GM10847 (cell line): ENCODE results near the gene ADAMTS2.

Experiments used
- POLR2A ChIP-seq: IDR thresholded peaks from 2 replicates; pipeline ENCODE4 v1.6.1; 2011; ENCODE audit not compliant: insufficient read length; ENCODE audit errors: extremely low read depth

ADAMTS2 gene

DNA sequence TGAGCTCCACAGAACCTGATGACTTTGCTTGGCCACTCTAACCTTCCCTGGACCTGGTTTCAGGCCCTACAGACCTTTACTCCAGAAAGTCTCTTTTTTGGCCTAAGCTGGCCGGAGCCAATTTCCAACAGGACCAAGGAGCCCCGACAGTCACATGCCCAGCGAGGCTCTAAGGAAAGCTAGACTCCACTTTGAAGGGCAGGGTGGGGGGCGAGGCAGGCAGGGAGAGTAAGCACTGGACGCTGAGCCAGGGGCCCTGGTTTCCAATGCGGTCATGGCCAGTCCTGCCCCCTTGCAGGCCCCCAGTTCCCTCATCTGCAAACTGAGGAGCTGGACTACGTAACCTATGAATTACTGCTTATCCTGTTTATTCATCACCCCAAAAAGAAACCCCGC lies 65.2 kb downstream of the ADAMTS2 start:
- TF ChIP-seq POLR2A: no peak

DNA sequence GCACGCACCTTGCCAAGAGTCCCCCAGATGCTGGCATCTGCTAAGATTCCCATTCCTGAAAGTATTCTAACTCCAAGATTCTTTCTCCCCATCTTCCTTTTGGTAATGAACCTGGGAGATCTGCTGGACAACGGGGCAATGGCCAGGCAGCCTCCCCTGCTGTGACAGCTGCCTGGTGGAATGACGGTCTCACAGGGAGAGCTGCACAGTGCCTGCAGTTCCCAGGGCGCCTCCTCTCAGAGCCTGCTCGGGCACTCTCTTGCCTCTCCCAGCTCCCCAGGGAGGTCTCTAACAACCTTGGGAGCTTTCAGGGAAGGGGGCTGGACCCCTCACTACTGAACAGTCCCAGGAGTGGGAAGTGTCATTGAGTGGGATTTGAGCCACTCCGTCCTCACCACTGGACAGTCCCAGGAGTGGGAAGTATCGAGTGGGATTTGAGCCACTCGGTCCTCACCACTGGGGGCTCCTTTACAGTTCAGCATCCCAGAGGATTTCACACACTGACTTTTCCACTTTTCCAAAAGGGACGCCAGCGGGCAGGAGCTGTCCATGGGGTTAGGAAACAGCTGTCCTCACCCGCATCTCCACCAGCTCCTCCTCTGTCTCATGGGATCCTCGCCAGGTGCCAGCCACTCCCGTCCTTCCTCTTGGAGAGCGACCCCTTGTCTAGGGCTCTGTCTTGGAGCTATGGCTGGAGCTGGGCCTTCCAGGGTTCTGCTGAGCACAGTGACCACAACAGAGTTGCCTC lies 65.7 kb downstream of the ADAMTS2 start:
- TF ChIP-seq POLR2A: no peak

DNA sequence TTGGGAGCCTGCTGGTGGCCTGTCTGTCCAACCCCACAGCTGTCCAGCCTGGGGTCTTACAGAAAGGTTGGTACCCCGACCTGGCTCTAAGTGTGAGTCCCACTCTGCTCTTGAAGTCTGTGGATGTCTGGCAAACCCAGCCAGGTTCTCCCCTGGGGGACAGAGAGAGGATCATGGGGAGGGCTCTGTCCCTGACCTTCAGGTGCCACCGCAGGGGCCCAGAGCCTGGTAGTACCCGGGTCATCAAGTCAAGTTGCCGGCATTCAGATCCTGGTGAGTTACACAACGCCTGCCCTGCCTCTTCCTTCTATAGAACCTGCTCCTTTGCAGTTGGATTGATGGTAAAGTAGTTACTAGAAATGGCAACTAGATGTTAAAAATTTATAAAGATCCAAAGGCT lies 66.7 kb downstream of the ADAMTS2 start:
- no peak for TF ChIP-seq POLR2A

DNA sequence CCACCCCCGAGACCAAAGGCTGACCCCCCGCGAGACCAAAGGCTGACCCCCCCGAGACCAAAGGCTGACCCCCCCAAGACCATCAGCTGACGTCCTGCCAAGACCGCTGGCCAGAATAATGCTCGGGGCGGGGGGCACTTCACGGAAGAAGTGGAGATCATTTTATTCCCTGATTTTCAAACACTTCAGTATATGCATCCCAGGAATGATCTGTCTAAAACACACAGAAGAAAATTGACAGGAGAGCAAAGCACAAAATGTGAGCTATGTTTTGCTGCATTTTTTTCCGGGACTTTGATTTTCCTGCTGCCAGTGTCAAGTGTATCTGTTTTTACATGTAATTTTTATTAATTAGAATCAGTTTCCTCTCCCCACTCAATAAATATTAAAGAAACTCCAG lies 67.1 kb downstream of the ADAMTS2 start:
- TF ChIP-seq POLR2A: no peak

DNA sequence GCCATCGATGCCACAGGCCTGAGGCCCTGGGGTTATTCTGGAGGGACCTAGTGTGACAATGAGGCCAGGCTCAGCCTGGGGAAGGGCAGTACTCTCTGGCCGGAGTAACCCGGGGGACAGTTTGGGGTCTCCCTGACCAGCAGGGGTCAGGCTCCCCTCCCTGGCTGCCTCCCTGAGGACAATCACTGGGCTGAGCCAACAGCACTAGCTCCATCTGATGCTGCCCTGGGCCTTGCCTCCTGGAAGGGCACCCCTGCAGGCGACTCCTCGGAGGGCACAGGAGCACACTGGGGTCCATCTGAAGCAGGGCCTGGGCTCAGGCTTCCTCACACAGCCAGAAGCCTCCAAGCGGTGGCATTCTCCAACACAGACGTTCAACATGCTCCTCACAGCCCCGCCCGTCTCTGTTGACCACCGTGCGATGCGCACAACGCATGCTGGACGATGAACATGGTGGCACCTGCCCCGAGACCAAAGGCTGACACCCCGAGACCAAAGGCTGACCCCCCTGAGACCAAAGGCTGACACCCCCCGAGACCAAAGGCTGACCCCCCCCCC lies 68.3 kb downstream of the ADAMTS2 start:
- TF ChIP-seq POLR2A: no peak

DNA sequence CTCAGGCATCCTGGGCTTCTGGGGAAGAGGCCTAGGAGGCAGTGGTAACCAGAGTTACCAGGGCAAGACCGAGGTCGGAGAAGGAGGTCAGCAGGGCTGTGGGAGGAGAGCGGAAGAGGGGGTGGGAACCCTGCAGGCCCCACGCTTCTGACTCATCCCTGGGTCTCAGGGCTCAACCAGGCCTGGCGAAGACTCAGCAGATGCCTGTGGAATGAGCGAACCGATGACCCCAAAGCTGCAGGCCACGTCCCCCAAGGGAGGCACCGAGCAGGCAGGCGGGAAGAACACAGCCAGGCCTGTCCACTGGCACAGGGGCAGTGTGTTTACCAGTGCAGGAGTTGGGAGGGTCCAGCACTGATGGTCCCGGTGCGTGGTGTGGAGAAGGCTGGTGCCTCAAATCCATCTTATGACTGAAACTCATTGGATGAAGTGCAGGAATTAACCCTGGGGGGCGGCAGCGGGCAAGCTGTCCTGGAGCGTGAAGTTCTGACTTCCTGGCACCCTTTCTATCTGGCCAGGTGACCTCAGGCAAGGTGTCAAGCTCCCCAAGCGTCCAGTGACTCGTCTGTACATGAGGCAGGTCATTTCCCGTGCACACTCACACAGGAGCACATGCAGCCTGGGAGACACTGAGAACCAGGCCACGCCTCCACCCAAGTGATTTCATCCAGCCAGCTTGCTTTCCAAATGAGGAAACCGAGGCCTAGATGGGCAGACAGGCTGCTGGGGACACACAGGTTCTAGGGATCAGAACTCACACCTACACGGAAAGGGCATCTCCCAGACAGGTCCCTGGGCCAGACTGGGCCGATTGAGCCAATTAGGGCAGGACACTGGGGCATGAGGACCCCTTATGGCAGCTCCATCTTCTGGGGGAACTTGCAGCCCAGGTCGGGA lies 69.1 kb downstream of the ADAMTS2 start:
- TF ChIP-seq POLR2A: no peak

DNA sequence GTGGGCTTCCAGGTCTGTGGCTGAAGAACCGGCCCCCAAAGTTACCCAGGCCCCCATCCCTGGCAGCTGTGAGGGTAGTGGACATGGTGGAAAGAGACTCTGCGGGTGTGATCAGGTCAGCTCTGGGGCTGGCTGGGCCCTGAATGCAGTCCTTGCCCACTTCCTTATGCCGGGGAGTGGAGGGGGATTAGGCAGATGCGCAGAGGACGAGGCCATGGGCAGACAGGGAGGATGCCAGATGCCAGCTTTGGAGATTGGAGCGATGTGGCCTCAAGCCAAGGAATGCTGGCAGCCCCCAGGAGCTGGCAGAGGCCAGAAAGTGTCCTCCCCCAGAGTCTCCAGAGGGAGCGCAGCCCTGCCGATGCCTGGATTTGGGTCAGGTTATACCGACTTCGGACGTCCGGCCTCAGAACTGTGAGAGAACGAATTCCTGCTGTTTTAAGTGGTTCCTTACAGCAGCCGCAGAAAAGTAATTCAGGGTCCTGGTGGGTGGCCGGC lies 69.8 kb downstream of the ADAMTS2 start:
- TF ChIP-seq POLR2A: no peak

DNA sequence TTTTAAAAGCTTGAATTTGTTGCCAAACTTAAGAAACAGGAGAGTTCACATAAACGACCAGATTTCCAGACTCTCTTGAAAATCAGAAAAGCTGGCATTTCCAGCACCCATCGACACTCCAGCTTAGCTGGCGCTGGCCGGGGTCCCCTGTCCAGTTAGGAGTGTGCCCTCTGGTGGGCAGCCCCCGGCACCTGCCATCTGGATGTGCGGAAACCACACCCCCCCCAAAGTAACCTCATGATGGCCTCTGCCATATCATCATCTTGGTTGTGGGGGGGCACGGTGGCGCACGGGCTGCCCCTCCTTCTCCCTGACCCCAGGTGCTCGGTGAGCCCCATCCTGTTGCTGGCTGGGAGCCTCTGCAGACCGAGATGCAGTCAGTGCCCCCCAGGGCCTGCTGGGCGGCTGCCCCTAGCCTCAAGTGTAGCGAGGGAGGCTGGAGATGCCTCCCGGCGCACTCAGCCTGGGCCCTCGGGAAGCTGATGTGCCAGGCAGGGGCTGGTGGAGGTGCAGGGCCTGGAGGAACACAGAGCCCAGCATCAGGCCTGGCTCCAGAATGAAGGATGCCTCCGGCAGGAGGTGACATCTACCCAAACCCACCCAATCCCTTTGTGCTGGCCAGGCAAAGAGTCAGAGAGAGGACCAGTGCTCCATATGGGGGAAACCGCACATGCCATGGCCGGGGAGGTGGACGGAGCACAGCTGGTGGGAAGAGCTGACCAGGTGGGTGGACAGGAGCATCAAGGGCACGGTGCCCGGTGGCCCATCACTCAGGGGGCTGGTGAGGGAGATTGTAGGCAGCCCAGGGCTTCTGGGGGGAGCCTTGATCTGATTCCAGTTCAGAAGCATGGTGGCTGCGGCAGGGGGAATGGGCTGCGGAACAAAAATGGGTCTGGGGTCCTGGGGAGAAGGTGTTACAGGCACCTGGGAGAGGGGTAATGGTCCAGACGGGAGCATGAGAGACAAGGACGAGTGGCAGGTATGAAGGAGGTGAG lies 70.6 kb downstream of the ADAMTS2 start:
- no peak for TF ChIP-seq POLR2A

DNA sequence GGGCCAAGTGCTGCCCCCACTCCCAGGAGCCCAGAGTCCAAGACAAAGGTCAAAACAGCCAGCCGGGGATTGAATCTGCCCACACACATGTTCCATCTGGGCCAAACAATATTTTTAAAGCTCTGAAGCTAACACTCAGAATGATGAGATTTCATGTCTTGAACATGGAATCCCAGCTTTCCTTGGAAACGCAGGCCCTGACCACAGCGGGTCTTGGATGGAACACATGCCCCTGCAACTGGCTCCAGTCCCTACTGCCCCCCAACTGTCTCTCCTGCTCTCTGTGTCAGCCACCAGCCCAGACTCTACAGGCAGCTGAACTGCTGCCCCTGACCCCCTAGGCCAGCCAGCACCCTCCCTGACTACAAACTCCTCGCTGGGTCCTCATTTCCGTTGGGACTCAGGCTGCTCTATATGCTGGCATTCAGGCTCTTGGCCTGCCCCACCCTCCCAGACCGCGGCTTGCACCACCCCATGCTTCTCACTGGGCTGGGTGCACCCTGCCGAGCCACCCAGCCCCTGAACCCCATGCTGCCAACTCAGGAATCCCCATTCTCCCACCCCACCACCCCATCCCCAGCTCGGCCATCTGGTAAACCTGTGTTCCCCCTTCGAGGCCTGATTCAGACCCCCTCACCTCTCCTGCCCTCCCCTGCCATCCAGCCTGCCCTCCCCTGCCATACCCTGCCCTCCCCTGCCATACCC lies 71.7 kb downstream of the ADAMTS2 start:
- no peak for TF ChIP-seq POLR2A

DNA sequence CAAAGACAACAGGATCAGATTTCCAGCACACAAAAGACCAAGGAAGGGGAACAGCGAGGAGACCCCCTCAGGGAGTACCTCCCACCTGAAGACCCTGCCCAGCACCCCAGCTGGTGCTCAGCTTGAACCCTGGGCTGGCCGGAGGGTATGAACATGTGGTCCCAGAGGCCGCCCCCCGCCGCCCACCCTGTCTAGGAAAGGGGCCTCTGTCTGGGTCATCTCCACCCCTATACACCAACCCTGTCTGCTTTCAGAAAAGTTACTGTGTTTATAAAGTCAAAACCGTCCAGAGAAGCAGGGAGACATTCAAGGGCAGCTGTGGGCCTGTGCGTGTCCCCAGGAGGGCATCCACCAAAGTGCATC lies 72.2 kb downstream of the ADAMTS2 start:
- TF ChIP-seq POLR2A: no peak

DNA sequence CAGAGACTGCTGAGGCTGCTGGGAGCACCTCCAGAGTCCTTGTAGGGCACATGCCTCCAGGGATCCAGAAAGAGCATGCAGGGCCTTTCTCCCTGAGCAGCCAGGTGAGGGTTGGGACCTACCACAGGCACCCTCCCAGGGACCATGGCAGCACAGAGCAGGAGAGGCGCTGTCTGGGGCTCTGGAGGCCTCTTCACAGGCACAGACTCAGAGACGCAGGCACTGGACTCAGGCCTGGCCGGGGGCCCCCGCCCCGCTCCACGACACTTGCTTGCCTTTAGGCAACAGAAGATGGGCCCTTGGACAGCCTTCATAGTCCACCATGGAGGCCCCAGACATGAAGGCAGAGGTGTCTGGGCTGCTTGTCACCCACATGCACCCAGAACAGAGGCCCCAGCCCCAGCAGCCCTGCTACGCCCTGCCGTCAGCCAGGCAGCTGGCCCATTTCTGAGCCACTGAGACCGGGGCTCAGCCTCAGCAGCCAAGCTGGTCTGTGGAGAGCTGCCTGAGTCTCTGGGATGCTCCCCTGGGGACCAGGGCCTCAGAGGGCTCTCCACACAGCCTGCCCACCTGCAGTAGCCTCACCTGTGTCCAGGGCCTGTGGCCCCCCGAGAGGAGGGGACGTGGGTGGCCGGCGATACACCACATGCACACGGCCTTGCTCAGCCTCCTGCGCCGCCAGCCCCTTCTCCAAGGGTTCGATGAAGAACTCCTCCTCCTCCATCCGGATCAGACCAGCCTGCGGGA lies 72.8 kb downstream of the ADAMTS2 start:
- no peak for TF ChIP-seq POLR2A

DNA sequence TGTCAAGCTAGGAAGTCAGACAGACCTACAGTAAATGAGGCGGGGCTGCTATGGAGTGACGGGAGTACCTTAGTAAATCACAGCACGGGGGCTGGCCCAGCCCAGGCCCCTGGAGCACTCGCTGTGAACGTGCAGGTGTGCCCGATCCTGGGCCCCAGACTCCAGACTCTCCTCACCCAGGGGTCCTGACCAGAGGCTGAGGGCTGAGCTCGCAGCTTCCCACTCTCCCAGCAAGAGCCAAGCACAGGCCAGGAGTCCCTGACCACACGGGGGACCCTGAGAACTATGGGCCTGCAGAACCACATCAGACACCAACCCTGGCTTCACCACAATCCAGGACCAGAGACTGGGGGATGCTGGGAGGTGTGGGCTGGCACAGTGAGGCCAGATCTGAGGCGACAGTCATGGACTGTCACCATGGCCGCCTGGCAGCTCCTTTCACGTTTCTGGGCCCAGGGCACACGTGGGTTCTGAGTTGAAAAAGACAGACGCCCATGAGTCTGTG lies 73.4 kb downstream of the ADAMTS2 start:
- no peak for TF ChIP-seq POLR2A

DNA sequence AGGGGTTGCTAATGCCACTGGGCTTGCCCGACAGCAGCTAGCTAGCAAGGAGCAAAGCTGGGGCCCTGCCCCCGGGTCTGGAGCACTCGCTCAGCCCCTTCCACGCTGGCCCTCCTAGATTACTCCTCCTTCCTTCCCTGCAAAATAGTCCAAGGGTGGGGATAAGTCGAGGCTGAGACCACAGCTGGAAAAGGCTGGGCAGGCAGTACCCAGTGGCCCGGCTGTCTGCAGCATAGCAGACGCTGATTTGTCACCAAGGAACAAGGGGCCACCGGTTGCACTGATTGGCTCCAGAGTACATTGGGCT lies 73.9 kb downstream of the ADAMTS2 start:
- no peak for TF ChIP-seq POLR2A
